NCI-H446 treated with DMSO at 0.1 percent for 48 hours (cell line): ENCODE measurements around the gene MAPRE2.

Experiments used
- DNase-seq: peaks from one replicate; lab custom pipeline; 2025; lab: John Stamatoyannopoulos, UW

MAPRE2 gene

DNA sequence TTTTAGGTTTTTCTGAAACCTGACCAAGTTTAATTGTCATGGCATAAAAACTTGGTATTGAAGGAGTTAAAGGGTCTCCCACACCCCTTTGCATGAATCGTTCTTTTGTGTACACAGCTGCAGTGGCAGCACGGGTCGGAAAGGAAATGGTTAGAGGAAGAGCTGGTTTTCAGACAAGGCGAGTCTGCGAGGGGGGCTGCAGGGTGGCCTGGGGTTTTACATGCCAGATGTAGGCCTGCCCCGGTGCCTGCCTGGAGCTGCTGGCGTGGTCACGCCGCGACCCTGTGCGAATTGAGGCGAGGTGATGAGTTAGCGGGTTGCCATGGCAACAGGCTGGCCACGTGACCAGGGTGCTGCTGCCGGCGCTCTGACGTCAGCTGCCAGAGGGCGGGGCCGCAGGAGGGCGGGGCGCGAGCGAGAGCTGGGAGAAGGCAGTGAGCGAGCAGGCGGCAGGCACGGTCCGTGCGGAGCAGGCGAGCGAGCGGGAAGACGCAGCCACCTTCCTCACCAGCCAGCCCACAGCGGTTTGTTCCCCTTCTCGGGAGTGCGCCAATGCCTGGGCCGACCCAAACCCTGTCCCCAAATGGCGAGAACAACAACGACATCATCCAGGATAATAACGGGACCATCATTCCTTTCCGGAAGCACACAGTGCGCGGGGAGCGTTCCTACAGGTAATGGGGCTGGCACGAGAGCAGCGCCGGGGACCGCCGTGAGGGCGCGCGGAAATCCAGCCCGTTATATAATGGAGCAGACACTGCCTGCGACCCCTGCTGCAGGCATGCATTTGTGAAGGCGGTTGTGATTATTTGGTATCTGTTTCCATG, at the start of gene MAPRE2:
Gene MAPRE2, plus strand, starts transcription at position 426 of the 827 bp plus-strand sequence. Its CDS starts 127 bp downstream, at position 553.
- DNase-seq, result peak; percentile 92

DNA sequence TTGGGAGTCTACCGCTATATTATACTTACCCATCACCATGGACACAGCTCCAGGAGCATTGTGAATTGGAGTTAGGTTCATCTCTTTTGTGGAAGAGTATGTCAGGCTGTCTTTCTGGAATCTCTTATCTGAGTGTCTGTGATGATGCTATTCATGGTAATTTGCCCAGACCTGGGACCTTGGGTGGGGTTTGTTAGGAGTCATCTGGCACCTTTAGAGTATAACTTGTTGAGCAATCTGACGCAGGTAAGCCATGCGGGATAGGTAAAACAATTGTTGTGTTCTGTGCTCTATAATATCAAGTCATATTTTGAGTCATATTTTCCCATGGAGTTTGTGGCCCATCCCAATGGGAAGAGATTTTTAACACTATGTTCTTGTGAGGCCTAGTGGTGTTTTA, 49.7 kb upstream of the MAPRE2 start:
- no peak for DNase-seq

DNA sequence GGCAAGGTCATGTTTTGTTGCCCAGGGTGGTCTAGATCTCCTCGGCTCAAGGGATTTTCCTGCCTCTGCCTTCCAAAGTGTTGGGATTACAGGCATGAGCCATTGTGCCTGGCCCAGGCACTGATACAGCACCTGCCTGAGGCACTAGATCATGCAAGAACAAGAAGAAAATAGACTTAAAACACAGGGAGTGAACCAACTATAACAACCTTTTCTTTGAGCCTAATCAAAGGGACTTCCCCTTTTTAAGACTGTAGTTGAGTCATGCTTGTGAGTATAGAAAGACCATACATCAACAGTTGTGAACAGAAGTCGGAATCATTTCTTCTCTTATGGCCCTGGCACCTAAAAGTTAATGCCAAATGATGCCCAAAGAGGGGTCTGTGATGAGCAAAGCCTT, 47.9 kb upstream of the MAPRE2 start:
- DNase-seq, result no peak

DNA sequence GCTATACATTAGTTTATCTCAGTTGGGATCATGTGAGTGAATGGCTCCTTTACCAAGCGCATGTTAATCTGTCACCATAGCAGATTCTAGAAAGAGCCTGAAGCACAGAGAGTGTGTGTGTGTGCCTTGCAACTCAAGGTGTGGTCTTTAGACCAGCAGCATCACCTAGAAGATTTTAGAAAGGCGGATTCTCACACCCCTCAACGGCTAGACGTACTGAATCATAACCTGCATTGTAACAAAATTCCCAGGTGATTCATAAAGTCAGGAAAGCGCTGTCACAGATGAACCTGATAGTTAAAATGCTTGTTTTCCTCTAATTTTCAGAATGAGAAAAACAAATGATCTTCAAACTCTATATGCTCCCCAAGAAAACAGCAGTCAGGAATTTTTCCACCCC, 45.5 kb upstream of the MAPRE2 start:
- no peak for DNase-seq

DNA sequence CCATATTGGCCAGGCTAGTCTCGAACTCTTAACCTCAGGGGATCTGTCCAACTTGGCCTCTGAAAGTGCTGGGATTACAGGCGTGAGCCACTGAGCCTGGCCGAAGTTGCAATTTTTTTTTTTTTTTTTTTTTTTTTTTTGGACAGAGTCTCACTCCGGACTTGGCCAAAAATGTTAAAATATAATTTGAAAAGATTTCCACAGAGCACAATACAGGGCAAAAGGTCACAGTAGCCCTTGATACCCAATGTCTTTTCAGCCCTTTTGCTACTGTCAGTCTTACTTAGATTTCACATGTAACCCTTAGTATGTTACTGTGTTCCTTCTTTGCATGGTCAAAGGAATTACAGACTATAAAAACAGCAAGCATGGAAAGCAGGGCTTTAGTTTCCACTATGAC, 42.6 kb upstream of the MAPRE2 start:
- no peak for DNase-seq

DNA sequence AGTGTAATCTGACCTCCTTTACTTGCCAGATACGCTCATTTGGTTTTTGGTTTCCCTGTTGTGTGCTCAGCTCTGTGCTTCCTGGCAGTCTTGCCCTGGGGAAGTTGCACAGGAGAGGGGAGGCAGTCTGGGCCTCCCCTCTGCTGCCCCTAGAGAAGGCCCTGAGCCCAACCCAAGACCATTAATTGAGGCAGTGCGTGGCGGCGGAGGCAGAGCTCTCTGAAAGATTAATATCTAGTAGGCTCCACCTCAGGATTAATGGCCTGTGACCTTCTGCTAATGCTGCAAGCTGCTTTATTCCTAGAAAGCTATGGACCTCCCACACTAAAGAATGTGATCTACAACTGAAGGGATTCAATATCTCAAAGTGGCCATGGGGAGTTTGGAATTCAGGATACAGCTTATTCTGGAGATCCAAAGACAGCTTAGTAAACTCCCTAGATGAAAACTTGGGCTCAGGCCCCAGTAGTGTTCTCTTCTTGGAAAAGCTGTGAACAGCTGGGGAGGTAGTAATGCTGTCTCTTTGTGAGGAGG, 41.4 kb upstream of the MAPRE2 start:
- no peak for DNase-seq

GRCh38 chr18:35000457-35000856, 40.8 kb upstream of the MAPRE2 start:
- no peak for DNase-seq

DNA sequence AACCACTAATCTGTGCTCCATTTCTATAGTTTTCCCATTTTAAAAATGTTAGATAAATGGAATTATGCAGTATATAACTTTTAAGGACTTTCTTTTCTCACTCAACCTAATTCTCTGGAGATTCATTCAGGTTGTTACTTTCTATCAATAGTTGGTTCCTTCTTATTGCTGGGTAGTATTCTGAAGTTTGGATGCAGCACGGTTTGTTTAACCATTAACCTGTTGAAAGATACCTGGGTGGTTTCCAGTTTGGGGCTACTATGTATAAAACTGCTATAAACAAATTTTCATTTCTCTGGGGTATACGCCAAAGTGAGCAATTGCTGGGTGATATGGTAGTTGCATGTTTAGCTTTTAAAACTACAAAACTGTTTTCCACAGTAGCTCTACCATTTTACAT, 39.1 kb upstream of the MAPRE2 start:
- no peak for DNase-seq

- DNase-seq, result no peak
Measured at GRCh38 chr18:35005963-35006577, 35.1 kb upstream of the MAPRE2 start.

- no peak for DNase-seq
Measured at GRCh38 chr18:35010156-35010555, 31.1 kb upstream of the MAPRE2 start.

DNA sequence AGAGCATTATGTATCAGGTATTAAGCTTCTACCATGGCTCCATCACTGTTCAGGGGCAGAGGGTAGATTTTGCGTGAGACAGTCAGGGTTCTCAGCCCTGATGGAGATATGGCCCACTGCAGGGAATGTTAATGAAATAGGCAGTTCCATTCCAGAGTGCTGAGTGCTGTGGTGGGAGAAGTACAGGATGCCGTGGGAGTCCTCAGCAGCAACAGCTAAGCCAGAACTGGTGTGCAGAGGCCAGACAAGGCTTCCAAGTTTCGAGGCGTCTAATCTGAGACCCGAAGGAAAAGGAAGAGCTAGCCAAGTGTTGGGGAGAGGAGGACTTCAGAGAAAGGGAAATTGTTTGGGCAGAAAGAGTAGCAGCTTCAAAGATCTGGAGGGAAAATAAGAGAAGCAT, 30.2 kb upstream of the MAPRE2 start:
- no peak for DNase-seq

DNA sequence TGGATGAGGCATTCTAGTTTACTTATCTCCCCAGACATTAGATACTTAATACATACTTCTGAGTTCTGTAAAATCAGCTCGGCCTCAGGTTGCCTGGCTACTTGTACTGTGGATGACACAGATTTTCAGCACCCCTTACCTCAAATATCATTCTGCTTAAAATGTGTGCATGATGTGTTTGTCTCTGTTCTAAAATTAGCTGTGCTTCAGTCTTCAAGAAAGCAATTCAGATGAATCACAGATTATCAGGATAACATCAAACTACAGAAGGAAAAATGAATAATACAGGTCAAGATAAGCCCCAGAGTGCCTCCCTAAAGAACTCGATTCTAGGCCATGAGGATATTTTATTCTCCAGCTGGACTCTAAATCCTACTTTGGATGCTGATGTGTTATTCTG, 21.3 kb upstream of the MAPRE2 start:
- no peak for DNase-seq

GRCh38 chr18:35022426-35023001, 18.7 kb upstream of the MAPRE2 start:
- no peak for DNase-seq

DNA sequence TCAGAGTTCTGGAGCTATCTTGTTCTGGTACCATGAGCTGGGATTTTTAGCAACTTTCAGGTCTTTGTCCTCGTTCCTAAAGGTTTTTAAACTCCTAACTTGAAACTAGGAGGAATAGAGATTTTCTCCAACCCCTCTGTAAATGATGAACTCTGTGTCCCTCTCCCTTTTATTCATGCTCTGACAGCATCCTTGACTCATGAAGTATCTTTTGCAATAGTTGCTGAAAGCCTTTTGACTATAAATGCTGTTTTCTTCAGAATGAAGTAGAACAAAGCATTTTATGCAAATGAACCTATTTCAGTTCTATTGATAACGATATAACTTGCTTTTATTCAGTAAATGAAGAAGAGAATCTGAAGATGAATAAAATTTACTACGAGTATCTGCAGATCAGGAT, 17.0 kb upstream of the MAPRE2 start:
- no peak for DNase-seq

GRCh38 chr18:35024965-35025364, 16.2 kb upstream of the MAPRE2 start:
- no peak for DNase-seq

- DNase-seq, result no peak
Measured at GRCh38 chr18:35026407-35027061, 14.7 kb upstream of the MAPRE2 start.

DNA sequence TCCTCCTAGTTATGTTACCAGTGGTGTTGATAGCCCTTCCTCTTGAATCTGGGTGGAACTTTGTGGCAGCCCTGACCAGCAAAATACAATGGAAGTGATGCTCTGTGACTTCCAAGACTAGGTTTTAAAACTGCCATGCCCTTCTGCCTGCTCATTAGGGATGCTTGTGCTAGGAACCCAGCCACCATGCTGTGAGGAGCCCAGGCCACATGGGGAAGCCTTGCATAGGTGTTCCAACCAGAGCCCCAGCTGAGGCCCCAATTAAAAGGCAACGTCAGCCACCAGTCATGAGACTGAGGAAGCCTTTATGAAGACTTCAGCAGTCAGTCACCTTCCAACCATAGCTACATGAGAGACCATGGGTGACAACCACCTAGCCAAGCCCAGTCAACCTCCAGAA, 14.0 kb upstream of the MAPRE2 start:
- no peak for DNase-seq

DNA sequence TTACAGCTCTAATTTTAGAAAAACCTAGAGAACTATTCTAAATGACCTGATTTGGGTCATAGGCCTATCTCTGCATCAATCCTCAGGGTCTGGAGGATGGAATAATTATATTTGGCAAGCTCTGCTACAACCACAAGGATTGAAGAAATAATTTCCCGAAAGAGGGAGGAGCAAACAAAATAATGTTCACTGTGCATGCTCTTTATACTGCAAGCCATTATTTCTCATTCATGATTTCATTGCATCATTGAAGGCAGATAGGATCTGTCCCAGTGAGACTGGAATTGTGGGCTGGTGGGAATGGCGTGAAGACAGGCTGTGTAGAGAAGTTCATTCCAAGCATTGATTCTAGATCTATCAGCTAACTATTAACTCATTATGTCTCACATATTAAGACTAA, 12.7 kb upstream of the MAPRE2 start:
- no peak for DNase-seq

GRCh38 chr18:35029103-35029502, 12.1 kb upstream of the MAPRE2 start:
- DNase-seq, result no peak

GRCh38 chr18:35029770-35030169, 11.4 kb upstream of the MAPRE2 start:
- DNase-seq, result no peak

- DNase-seq, result no peak
Measured at GRCh38 chr18:35030277-35030989, 10.8 kb upstream of the MAPRE2 start.

- no peak for DNase-seq
Measured at GRCh38 chr18:35032113-35032512, 9.1 kb upstream of the MAPRE2 start.
